Tibial artery (tissue), 4 donors: Measurements from ENCODE around the gene SNX11.

Experiments
- DNase-seq, 2 donors: peaks; one replicate each; pipeline ENCODE4 v3.0.0-alpha.2; 2019
- H3K27ac ChIP-seq, 2 donors: fragments of 200-600 bp; sonication (generic) in 1 of 2; 1 replicate in 1 of 2; 2 replicates in 1 of 2; pipeline ENCODE4 v1.5.1; 2018 to 2019; ENCODE audit warnings: mild to moderate bottlenecking in 1 of 2
- H3K27me3 ChIP-seq, 2 donors: fragments of 200-600 bp; sonication (generic) in 1 of 2; one replicate each; pipeline versions ENCODE4 v1.5.1 to v1.6.0; 2016 to 2019
- H3K36me3 ChIP-seq, 3 donors: fragments of 200-600 bp; sonication (generic) in 2 of 3; one replicate each; pipeline ENCODE4 v1.5.1; 2016 to 2019; ENCODE audit warnings: mild to moderate bottlenecking in 2 of 3
- H3K4me1 ChIP-seq, 4 donors: fragments of 200-600 bp; sonication (generic) in 2 of 4; 1 replicate in 3 of 4; 2 replicates in 1 of 4; pipeline ENCODE4 v1.5.1; 2016 to 2019
- H3K4me3 ChIP-seq, 2 donors: fragments of 200-600 bp; sonication (generic) in 1 of 2; 1 replicate in 1 of 2; 2 replicates in 1 of 2; pipeline ENCODE4 v1.5.1; 2018 to 2019; ENCODE audit warnings: mild to moderate bottlenecking in 2 of 2
- H3K9me3 ChIP-seq, 3 donors: fragments of 200-600 bp; sonication (generic) in 1 of 3; one replicate each; pipeline ENCODE4 v1.5.1; 2016 to 2019
- CTCF ChIP-seq, 2 experiments: fragments of 200-600 bp in 1 of 2; fragments of 450-650 bp in 1 of 2; IDR thresholded peaks; one replicate each; pipeline ENCODE4 v1.5.1; 2017 to 2019; ENCODE audit warnings: antibody characterized with exemption in 2 of 2, mild to moderate bottlenecking in 1 of 2, moderate library complexity in 1 of 2
- intact Hi-C: fragments of 100-400 bp; cut with DNase I; formaldehyde crosslinking; loops from one replicate; pipeline ENCODE4 v1.15.0; 2023; ENCODE audit warnings: low total_unique reads

Gene SNX11

GRCh38 chr17:48161127-48161905 lies 53.8 kb downstream of the SNX11 start:
- Histone ChIP-seq H3K4me1 (no peaks in the 10 kb centered on the region), H3K36me3 (no peaks in the 10 kb centered on the region), H3K27me3 (peaks cover 0 to 13% of the 10 kb centered on the region in 2 donors), H3K4me3 (no peak overlapping the region), H3K27ac (no peak overlapping the region), H3K9me3 (no peaks in the 10 kb centered on the region)
- TF ChIP-seq CTCF (IDR thresholded peaks at IDR 0.05), result no peak
- intact Hi-C loops, result no loop called here
- no peak for DNase-seq

- no peak overlapping the region for H3K4me3 ChIP-seq
- H3K36me3 ChIP-seq, result no peaks in the 10 kb centered on the region
- H3K4me1 ChIP-seq, result no peaks in the 10 kb centered on the region
- intact Hi-C loops, result no loop called here
- no peak for DNase-seq
- H3K27me3 ChIP-seq, result peaks cover 0 to 5% of the 10 kb centered on the region in 2 donors
- no peak overlapping the region for H3K27ac ChIP-seq
- no peak for TF ChIP-seq CTCF (IDR thresholded peaks at IDR 0.05)
- no peaks in the 10 kb centered on the region for H3K9me3 ChIP-seq
These were observed 54.9 kb downstream of the SNX11 start for GRCh38 chr17:48162306-48162934.

- H3K9me3 ChIP-seq, result no peaks in the 10 kb centered on the region
- H3K4me3 ChIP-seq, result no peak overlapping the region
- no peak for DNase-seq
- no peaks in the 10 kb centered on the region for H3K4me1 ChIP-seq
- no peak overlapping the region for H3K27ac ChIP-seq
- TF ChIP-seq CTCF (IDR thresholded peaks at IDR 0.05), result no peak
- peaks cover 0 to 7% of the 10 kb centered on the region in 2 donors for H3K27me3 ChIP-seq
- no peaks in the 10 kb centered on the region for H3K36me3 ChIP-seq
- intact Hi-C loops, result no loop called here
These were observed 55.5 kb downstream of the SNX11 start for GRCh38 chr17:48162946-48163506.

- Histone ChIP-seq H3K36me3 (no peaks in the 10 kb centered on the region), H3K27me3 (peaks cover 0 to 15% of the 10 kb centered on the region in 2 donors), H3K4me1 (no peaks in the 10 kb centered on the region), H3K4me3 (no peak overlapping the region), H3K9me3 (no peaks in the 10 kb centered on the region), H3K27ac (no peak overlapping the region)
- no peak for TF ChIP-seq CTCF (IDR thresholded peaks at IDR 0.05)
- intact Hi-C loops, result no loop called here
- DNase-seq, result no peak
These were observed 56.2 kb downstream of the SNX11 start for GRCh38 chr17:48163809-48164208.

- no peak for TF ChIP-seq CTCF (IDR thresholded peaks at IDR 0.05)
- no peak overlapping the region for H3K4me3 ChIP-seq
- DNase-seq, result no peak
- no peak overlapping the region for H3K27ac ChIP-seq
- H3K36me3 ChIP-seq, result no peaks in the 10 kb centered on the region
- no peaks in the 10 kb centered on the region for H3K4me1 ChIP-seq
- intact Hi-C loops, result no loop called here
- H3K27me3 ChIP-seq, result peaks cover 0 to 11% of the 10 kb centered on the region in 2 donors
- H3K9me3 ChIP-seq, result no peaks in the 10 kb centered on the region
These were observed 62.4 kb downstream of the SNX11 start for GRCh38 chr17:48169926-48170325.
